ENCODE data around the gene LDHA.
"Not testable (repeated sequence)": the region's sequence is repeated elsewhere in the genome, so short reads cannot be mapped to it uniquely, and the experiment has no call there.

The LDHA gene

DNA sequence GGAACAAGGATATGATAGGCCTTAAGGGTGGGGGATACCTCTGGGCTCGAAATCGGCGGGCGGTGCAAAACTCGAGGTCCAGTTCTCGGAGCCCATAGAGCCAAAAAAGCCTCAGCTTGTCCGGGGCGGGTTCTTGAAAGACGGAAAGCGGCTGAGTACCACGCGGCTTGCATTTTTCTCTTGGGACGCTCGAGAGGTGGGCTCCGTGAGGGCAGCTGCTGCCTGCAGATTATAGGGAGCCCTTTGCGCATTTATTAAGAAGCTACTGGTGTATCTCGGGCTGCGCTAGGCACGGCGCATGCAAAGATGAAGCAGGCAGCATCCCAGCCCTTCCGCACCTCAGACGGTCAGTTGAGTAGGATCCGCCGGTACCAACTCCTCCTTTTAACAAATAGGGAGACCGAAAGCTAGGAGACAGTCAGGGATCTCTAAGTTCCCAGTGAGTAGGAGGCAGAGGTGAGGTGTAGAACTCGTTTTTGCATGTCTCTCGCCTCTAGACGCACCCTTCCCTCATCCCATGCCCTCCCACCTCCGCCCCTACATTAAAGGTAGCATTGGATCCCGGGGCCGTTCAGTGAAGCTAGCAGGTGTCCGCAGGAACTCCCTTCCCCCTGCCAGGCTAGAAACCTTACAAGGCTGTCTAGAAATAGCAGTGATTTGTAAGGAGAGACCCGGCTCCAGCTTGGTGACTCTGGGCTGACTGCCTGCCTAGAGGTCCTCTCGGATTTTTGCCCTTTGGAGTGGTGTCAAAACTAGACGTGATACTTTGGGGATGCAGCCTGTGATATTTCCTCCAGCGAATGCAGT, 768 bp downstream of the LDHA start:
- peak; percentile 12 for DNase-seq (ENCODE audit: low spot score)

DNA sequence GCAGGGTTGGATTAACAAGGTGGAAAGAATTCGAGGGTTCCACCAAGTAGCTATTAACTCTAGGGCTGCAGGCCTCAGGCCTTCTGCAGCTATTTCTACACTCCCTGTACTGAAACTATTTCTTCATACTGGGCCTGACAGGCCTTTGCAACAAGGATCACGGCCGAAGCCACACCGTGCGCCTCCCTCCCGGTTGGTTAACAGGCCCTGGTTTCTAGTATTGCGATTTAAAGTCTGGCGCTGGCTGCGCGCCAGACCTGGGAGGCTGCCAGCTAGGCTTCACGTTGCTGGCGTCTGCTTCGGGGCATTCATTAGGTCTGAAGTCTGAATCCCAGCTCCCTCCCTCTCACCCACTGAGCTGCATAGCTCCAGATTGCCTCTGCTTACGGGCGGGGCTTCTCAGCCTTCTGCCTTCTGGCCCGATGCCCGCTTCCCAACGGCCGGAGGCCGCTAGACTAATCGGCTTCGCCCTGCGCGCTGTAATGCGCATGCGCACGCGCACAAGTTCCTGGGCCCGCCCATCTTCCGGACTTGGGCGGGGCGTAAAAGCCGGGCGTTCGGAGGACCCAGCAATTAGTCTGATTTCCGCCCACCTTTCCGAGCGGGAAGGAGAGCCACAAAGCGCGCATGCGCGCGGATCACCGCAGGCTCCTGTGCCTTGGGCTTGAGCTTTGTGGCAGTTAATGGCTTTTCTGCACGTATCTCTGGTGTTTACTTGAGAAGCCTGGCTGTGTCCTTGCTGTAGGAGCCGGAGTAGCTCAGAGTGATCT, 1.6 kb downstream of the LDHA start:
- DNase-seq (ENCODE audit: low spot score): peak; percentile 100

DNA sequence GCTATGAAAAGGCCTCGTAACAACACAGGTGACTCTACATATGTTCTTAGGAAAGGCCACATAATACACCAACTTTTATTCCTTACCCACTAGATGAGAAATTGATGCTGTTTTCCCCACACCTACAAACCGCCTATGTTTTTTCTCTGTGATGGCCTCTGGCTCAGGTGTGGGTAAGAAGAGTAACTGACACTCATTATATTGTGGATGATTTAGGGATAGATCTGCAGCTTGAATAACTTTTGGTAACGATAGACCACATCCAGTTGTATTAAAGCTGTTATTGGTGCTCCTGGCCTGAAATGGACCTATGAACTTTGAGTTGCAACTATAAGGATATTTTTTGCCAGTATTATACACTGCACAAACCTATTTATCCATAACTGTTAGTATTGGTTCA, 3.6 kb downstream of the LDHA start:
- no peak for DNase-seq (ENCODE audit: low spot score)

GRCh38 chr11:18401077-18401476, 6.7 kb downstream of the LDHA start:
- DNase-seq (ENCODE audit: low spot score): not testable (repeated sequence)

GRCh38 chr11:18404062-18404461, 9.7 kb downstream of the LDHA start:
- DNase-seq (ENCODE audit: low spot score): no peak

DNA sequence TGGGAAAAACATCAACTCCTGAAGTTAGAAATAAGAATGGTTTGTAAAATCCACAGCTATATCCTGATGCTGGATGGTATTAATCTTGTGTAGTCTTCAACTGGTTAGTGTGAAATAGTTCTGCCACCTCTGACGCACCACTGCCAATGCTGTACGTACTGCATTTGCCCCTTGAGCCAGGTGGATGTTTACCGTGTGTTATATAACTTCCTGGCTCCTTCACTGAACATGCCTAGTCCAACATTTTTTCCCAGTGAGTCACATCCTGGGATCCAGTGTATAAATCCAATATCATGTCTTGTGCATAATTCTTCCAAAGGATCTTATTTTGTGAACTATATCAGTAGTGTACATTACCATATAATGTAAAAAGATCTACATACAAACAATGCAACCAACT, 13.0 kb downstream of the LDHA start:
- DNase-seq (ENCODE audit: low spot score): not testable (repeated sequence)

- no peak for DNase-seq (ENCODE audit: low spot score)
Observed at GRCh38 chr11:18408558-18409291, 14.4 kb downstream of the LDHA start.

- DNase-seq (ENCODE audit: low spot score): no peak
Observed at GRCh38 chr11:18416459-18416858, 22.1 kb downstream of the LDHA start.

DNA sequence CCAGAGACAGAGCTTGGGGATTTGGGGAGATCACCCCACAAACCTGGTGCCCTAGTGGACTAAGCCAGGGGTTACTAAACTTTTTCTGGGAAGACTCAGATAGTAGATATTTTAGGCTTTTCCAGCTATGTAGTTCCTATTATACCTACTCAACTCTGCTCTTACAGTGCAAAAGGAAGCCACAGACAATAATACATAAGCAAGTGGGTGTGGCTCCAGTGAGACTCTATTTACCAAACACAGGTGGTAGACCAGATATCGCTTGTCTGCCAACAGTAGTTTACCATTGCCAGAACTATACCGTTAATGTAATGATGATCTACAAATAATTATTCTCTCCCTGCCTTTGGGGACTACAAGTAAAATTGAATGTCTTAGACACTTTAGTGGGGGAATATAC, 24.7 kb downstream of the LDHA start:
- no peak for DNase-seq (ENCODE audit: low spot score)

- no peak for DNase-seq (ENCODE audit: low spot score)
Observed at GRCh38 chr11:18420067-18420466, 25.7 kb downstream of the LDHA start.

- DNase-seq (ENCODE audit: low spot score): no peak
Observed at GRCh38 chr11:18427240-18427639, 32.9 kb downstream of the LDHA start.

- no peak for DNase-seq (ENCODE audit: low spot score)
Observed at GRCh38 chr11:18429332-18429731, 35.0 kb downstream of the LDHA start.

GRCh38 chr11:18438691-18439090, 44.3 kb downstream of the LDHA start:
- no peak for DNase-seq (ENCODE audit: low spot score)

GRCh38 chr11:18449251-18449650, 54.9 kb downstream of the LDHA start:
- no peak for DNase-seq (ENCODE audit: low spot score)

DNA sequence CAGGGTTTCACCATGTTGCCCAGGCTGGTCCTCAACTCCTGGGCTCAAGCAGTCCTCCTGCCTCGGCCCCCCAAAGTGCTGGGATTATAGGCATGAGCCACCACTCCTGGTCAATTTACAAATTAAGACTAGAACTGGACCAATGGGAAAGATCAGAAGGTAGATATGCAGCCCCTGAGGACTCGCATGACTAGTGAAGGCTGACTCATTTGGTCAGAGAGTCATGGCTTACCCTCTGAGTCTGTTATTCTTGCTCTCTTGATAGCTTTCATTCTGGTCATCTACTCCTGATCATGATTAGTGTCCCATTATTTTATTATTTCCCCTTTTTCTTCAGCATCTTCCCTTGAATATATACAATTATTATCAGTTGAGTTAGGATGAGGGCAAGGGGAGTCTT, 58.6 kb downstream of the LDHA start:
- DNase-seq (ENCODE audit: low spot score): no peak

- DNase-seq (ENCODE audit: low spot score): no peak
Observed at GRCh38 chr11:18455686-18456372, 61.5 kb downstream of the LDHA start, which contains the start of gene LDHAL6A. Gene LDHAL6A (plus strand): TSS chr11:18455856. CDS start chr11:18456681, 825 bp downstream.

DNA sequence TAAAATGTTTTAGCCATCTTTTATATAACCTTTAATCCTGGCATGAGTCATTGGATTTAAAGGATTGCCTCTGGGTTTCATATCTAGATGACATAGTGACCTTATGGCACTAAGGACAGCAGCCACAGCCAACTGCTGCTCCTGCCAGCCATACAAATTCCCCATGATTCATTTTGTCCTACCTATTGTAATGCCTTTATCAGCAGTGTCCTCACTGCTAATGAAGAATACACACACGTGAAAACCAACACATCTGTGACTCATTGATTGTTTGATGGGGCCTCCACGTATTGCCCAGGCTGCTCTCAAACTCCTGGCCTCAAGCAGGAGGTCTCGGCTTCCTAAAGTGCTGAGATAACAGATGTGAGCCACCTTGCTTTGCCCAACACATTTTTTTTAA, 63.1 kb downstream of the LDHA start:
- no peak for DNase-seq (ENCODE audit: low spot score)

Data from hematopoietic multipotent progenitor cell treated with erythropoietin and hydrocortisone succinate and interleukin-3 and kit ligand, for 15 days (in vitro differentiated cells).